Memory B cell (primary cell): ENCODE data around the gene CFAP46.

Experiments used
- ATAC-seq: fragments of 150-1000 bp; cut with Tn5 transposase; 2 replicates; pipeline ENCODE4 v1.10.0; 2021; ENCODE audit warnings: low read depth, mild to moderate bottlenecking, moderate library complexity
- DNase-seq, 2 donors: peaks; one replicate each; pipeline ENCODE4 v3.0.0; 2022; ENCODE audit warnings: low spot score in 2 of 2
- H3K27ac Mint-ChIP-seq: one replicate; pipeline ENCODE4 v1.8.0; 2022; ENCODE audit warnings: mild to moderate bottlenecking, moderate library complexity, mixed read lengths
- H3K27me3 Mint-ChIP-seq: one replicate; pipeline ENCODE4 v1.8.0; 2022; ENCODE audit warnings: mixed read lengths
- H3K36me3 Mint-ChIP-seq: one replicate; pipeline ENCODE4 v1.8.0; 2022; ENCODE audit warnings: mild to moderate bottlenecking, mixed read lengths
- H3K4me1 Mint-ChIP-seq: one replicate; pipeline ENCODE4 v1.8.0; 2022; ENCODE audit warnings: mixed read lengths
- H3K4me3 Mint-ChIP-seq: one replicate; pipeline ENCODE4 v1.8.0; 2022; ENCODE audit warnings: mild to moderate bottlenecking, moderate library complexity, mixed read lengths
- H3K9me3 Mint-ChIP-seq: one replicate; pipeline ENCODE4 v1.8.0; 2022; ENCODE audit warnings: mixed read lengths

CFAP46 gene

GRCh38 chr10:132859084-132859855 is 83.1 kb downstream of the CFAP46 start:
- DNase-seq: no peak
- peaks cover 8% of the 10 kb centered on the region for H3K9me3 Mint-ChIP-seq

GRCh38 chr10:132858121-132859081 is 84.0 kb downstream of the CFAP46 start:
- Mint-ChIP-seq H3K4me3 (no peak overlapping the region), H3K9me3 (peaks cover 8% of the 10 kb centered on the region), H3K27ac (no peak overlapping the region), H3K27me3 (peaks cover 13% of the 10 kb centered on the region), H3K36me3 (peaks cover 5% of the 10 kb centered on the region), H3K4me1 (peaks cover 3% of the 10 kb centered on the region)
- ATAC-seq: no peak
- no peak for DNase-seq

More at GRCh38 chr10:132859084-132859855, 83.1 kb downstream of the CFAP46 start:
- no peak for ATAC-seq
- Mint-ChIP-seq H3K36me3 (peaks cover 5% of the 10 kb centered on the region), H3K4me3 (no peak overlapping the region), H3K4me1 (peaks cover 3% of the 10 kb centered on the region), H3K27me3 (peaks cover 22% of the 10 kb centered on the region), H3K27ac (no peak overlapping the region)

- ATAC-seq (no peak), DNase-seq (no peak)
- Mint-ChIP-seq H3K36me3 (peaks cover 5% of the 10 kb centered on the region), H3K4me3 (no peak overlapping the region), H3K27ac (no peak overlapping the region), H3K9me3 (peaks cover 8% of the 10 kb centered on the region), H3K27me3 (peaks cover 14% of the 10 kb centered on the region), H3K4me1 (peaks cover 3% of the 10 kb centered on the region)
Measured at GRCh38 chr10:132856869-132857524, 85.4 kb downstream of the CFAP46 start.

- H3K36me3 Mint-ChIP-seq: peaks cover 5% of the 10 kb centered on the region
- ATAC-seq (no peak), DNase-seq (no peak)
- no peak overlapping the region for H3K4me3 Mint-ChIP-seq
- peaks cover 8% of the 10 kb centered on the region for H3K9me3 Mint-ChIP-seq
- no peak overlapping the region for H3K27ac Mint-ChIP-seq
- peaks cover 3% of the 10 kb centered on the region for H3K4me1 Mint-ChIP-seq
- H3K27me3 Mint-ChIP-seq: peaks cover 14% of the 10 kb centered on the region
Measured at GRCh38 chr10:132855889-132856288, 86.5 kb downstream of the CFAP46 start.

GRCh38 chr10:132851451-132851850 is 90.9 kb downstream of the CFAP46 start:
- Mint-ChIP-seq H3K9me3 (peaks cover 5% of the 10 kb centered on the region), H3K4me1 (peaks cover 4% of the 10 kb centered on the region), H3K27me3 (peaks cover 7% of the 10 kb centered on the region), H3K4me3 (no peak overlapping the region), H3K36me3 (peaks cover under 1% of the 10 kb centered on the region), H3K27ac (no peak overlapping the region)
- DNase-seq: no peak
- no peak for ATAC-seq

- Mint-ChIP-seq H3K4me3 (no peak overlapping the region), H3K9me3 (peaks cover 1% of the 10 kb centered on the region), H3K27me3 (peaks cover 5% of the 10 kb centered on the region), H3K4me1 (peaks cover 4% of the 10 kb centered on the region), H3K27ac (no peak overlapping the region), H3K36me3 (no peaks in the 10 kb centered on the region)
- DNase-seq (no peak), ATAC-seq (no peak)
Measured at GRCh38 chr10:132850896-132851295, 91.5 kb downstream of the CFAP46 start.

GRCh38 chr10:132850246-132850645 is 92.1 kb downstream of the CFAP46 start:
- DNase-seq (no peak), ATAC-seq (no peak)
- Mint-ChIP-seq H3K36me3 (no peaks in the 10 kb centered on the region), H3K4me3 (no peak overlapping the region), H3K9me3 (no peaks in the 10 kb centered on the region), H3K27ac (no peak overlapping the region), H3K4me1 (peaks cover 4% of the 10 kb centered on the region), H3K27me3 (peaks cover 5% of the 10 kb centered on the region)

GRCh38 chr10:132849546-132850031 is 92.8 kb downstream of the CFAP46 start:
- Mint-ChIP-seq H3K27me3 (peaks cover 5% of the 10 kb centered on the region), H3K36me3 (no peaks in the 10 kb centered on the region), H3K27ac (no peak overlapping the region), H3K4me1 (peaks cover 4% of the 10 kb centered on the region), H3K4me3 (no peak overlapping the region), H3K9me3 (no peaks in the 10 kb centered on the region)
- no peak for DNase-seq
- ATAC-seq: no peak

- Mint-ChIP-seq H3K4me3 (no peak overlapping the region), H3K27ac (no peak overlapping the region), H3K9me3 (no peaks in the 10 kb centered on the region), H3K4me1 (peaks cover 4% of the 10 kb centered on the region), H3K36me3 (no peaks in the 10 kb centered on the region), H3K27me3 (peaks cover 5% of the 10 kb centered on the region)
- DNase-seq (no peak), ATAC-seq (no peak)
Measured at GRCh38 chr10:132848951-132849545, 93.3 kb downstream of the CFAP46 start.

- ATAC-seq (no peak), DNase-seq (no peak)
- Mint-ChIP-seq H3K9me3 (no peaks in the 10 kb centered on the region), H3K4me1 (peaks cover 4% of the 10 kb centered on the region), H3K36me3 (no peaks in the 10 kb centered on the region), H3K4me3 (peak overlapping the region; percentile 67), H3K27me3 (peaks cover 5% of the 10 kb centered on the region), H3K27ac (no peak overlapping the region)
Measured at GRCh38 chr10:132848291-132848701, 94.1 kb downstream of the CFAP46 start.

GRCh38 chr10:132847856-132848255 is 94.5 kb downstream of the CFAP46 start:
- peaks cover 4% of the 10 kb centered on the region for H3K4me1 Mint-ChIP-seq
- H3K9me3 Mint-ChIP-seq: no peaks in the 10 kb centered on the region
- peak overlapping the region; percentile 67 for H3K4me3 Mint-ChIP-seq
- no peak overlapping the region for H3K27ac Mint-ChIP-seq
- peaks cover 5% of the 10 kb centered on the region for H3K27me3 Mint-ChIP-seq
- ATAC-seq: no peak
- no peak for DNase-seq
- H3K36me3 Mint-ChIP-seq: no peaks in the 10 kb centered on the region

- Mint-ChIP-seq H3K27me3 (peaks cover 4% of the 10 kb centered on the region), H3K4me3 (peak overlapping the region; percentile 67), H3K9me3 (peaks cover 4% of the 10 kb centered on the region), H3K4me1 (peaks cover 4% of the 10 kb centered on the region), H3K36me3 (peaks cover 3% of the 10 kb centered on the region), H3K27ac (no peak overlapping the region)
- DNase-seq: no peak
- ATAC-seq: no peak
Measured at GRCh38 chr10:132847416-132847777, 95.0 kb downstream of the CFAP46 start.

GRCh38 chr10:132846631-132847415 is 95.5 kb downstream of the CFAP46 start:
- Mint-ChIP-seq H3K9me3 (peaks cover 10% of the 10 kb centered on the region), H3K4me3 (no peak overlapping the region), H3K4me1 (peaks cover 4% of the 10 kb centered on the region), H3K27me3 (peaks cover 7% of the 10 kb centered on the region), H3K27ac (no peak overlapping the region), H3K36me3 (peaks cover 8% of the 10 kb centered on the region)
- DNase-seq: no peak
- ATAC-seq: no peak
